Peyer's patch (tissue), 4 donors: ENCODE measurements around the gene DNAH3.

Source experiments
- CTCF ChIP-seq, 6 experiments: fragments of 450-650 bp in 4 of 6; fragments of 200-600 bp in 2 of 6; sonication (generic) in 1 of 6; IDR thresholded peaks; one replicate each; pipeline ENCODE4 v1.5.1; 2017 to 2019; ENCODE audit warnings: antibody characterized with exemption in 6 of 6, mild to moderate bottlenecking in 3 of 6, moderate library complexity in 1 of 6
- POLR2A ChIP-seq, 2 donors: fragments of 450-650 bp; IDR thresholded peaks; one replicate each; pipeline ENCODE4 v1.5.1; 2017; ENCODE audit warnings: antibody characterized with exemption in 2 of 2, mild to moderate bottlenecking in 2 of 2, moderate library complexity in 2 of 2

GRCh38 chr16:20950294-20950693 is 200.4 kb downstream of the DNAH3 start:
- TF ChIP-seq CTCF (IDR thresholded peaks at IDR 0.05) (no peak), POLR2A (IDR thresholded peaks at IDR 0.05) (no peak)
